Osteoblast (primary cell): Measurements from ENCODE around the gene PHETA1. TPM values are rescaled to one million over a fixed set of nuclear protein-coding genes. Genes with fewer than 3 reads are reported as not detected.
"Not testable (repeated sequence)": the region's sequence is repeated elsewhere in the genome, so short reads cannot be mapped to it uniquely, and the experiment has no call there.

Experiments
- DNase-seq: peaks from one replicate; pipeline ENCODE4 v3.0.0; 2011; ENCODE audit warnings: low spot score, mixed read lengths; ENCODE audit not compliant: insufficient read length; ENCODE audit errors: missing footprints
- H2AFZ ChIP-seq: 2 replicates; pipeline ENCODE4 v1.6.0; 2011; ENCODE audit warnings: mild to moderate bottlenecking, low read length
- H3K27ac ChIP-seq: 2 replicates; pipeline ENCODE4 v1.5.1; 2011; ENCODE audit warnings: mild to moderate bottlenecking, low read depth, low read length, moderate library complexity
- H3K27me3 ChIP-seq: 2 replicates; pipeline ENCODE4 v1.6.0; 2012; ENCODE audit warnings: mild to moderate bottlenecking, control low read depth, inconsistent platforms, low read length, moderate library complexity; ENCODE audit not compliant: insufficient read depth
- H3K36me3 ChIP-seq: 2 replicates; pipeline ENCODE4 v1.5.1; 2011; ENCODE audit warnings: mild to moderate bottlenecking, low read length, control low read depth, moderate library complexity; ENCODE audit not compliant: insufficient read depth
- H3K4me1 ChIP-seq: 2 replicates; pipeline ENCODE4 v1.5.1; 2011; ENCODE audit warnings: mild to moderate bottlenecking, low read length, control low read depth, moderate library complexity; ENCODE audit not compliant: insufficient read depth
- H3K4me2 ChIP-seq: 2 replicates; pipeline ENCODE4 v1.6.0; 2011; ENCODE audit warnings: mild to moderate bottlenecking, low read length; ENCODE audit not compliant: insufficient read depth
- H3K4me3 ChIP-seq: fragments of 200-600 bp; sonication (generic); 3 replicates; pipeline ENCODE4 v1.5.1; 2012; ENCODE audit warnings: mild to moderate bottlenecking, low read length, inconsistent platforms; ENCODE audit not compliant: insufficient read depth
- H3K79me2 ChIP-seq: 2 replicates; pipeline ENCODE4 v1.6.0; 2012; ENCODE audit warnings: mild to moderate bottlenecking, low read length, control low read depth, inconsistent platforms; ENCODE audit not compliant: insufficient read depth
- H3K9me3 ChIP-seq: 2 replicates; pipeline ENCODE4 v1.5.1; 2011; ENCODE audit warnings: low read depth, low read length, control low read depth
- H4K20me1 ChIP-seq: 2 replicates; pipeline ENCODE4 v1.6.0; 2012; ENCODE audit warnings: mild to moderate bottlenecking, low read length, control low read depth; ENCODE audit not compliant: insufficient read depth
- total RNA-seq: library from RNA; depleted of rRNA; stranded (reverse); fragments of >200 nt; gene quantifications from 2 replicates; pipeline ENCODE4 v1.2.3, GENCODE V29; 2012
- TF ChIP-seq, protein P1 (sequence below): IDR thresholded peaks from 2 replicates; pipeline ENCODE4 v1.5.1; 2011; ENCODE audit warnings: mild to moderate bottlenecking, low read depth, low read length, moderate library complexity; ENCODE audit errors: extremely low read depth

The PHETA1 gene
- total RNA-seq, 1 donor = 8.3 TPM

DNA sequence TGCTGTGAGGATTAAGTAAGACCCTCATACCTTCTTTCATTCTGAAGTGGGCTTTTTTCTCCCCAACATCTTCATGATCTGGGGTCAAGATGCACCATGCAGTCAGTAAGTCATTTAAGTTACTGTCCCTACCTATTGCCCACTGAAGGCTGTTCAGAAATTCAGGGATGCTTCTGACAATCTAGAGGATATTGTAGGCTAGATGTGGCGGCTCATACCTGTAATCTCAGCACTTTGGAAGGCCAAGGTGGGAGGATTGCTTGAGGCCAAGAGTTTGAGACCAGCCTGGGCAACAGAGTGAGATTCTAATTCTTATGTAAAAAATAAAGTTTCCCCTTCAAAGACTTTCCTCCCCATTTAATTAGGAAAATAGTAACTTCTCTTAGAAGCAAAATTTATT is 28.7 kb downstream of the PHETA1 start:
- no peak overlapping the region for H3K4me3 ChIP-seq
- no peaks in the 10 kb centered on the region for H3K79me2 ChIP-seq
- no peak overlapping the region for H3K4me2 ChIP-seq
- H3K27me3 ChIP-seq = peaks cover 2% of the 10 kb centered on the region
- no peak for DNase-seq
- no peaks in the 10 kb centered on the region for H3K4me1 ChIP-seq
- H4K20me1 ChIP-seq = no peaks in the 10 kb centered on the region
- TF ChIP-seq, protein P1, sequence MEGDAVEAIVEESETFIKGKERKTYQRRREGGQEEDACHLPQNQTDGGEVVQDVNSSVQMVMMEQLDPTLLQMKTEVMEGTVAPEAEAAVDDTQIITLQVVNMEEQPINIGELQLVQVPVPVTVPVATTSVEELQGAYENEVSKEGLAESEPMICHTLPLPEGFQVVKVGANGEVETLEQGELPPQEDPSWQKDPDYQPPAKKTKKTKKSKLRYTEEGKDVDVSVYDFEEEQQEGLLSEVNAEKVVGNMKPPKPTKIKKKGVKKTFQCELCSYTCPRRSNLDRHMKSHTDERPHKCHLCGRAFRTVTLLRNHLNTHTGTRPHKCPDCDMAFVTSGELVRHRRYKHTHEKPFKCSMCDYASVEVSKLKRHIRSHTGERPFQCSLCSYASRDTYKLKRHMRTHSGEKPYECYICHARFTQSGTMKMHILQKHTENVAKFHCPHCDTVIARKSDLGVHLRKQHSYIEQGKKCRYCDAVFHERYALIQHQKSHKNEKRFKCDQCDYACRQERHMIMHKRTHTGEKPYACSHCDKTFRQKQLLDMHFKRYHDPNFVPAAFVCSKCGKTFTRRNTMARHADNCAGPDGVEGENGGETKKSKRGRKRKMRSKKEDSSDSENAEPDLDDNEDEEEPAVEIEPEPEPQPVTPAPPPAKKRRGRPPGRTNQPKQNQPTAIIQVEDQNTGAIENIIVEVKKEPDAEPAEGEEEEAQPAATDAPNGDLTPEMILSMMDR = no peak
- H2AFZ ChIP-seq = no peak overlapping the region
- H3K27ac ChIP-seq = no peak overlapping the region
- no peaks in the 10 kb centered on the region for H3K9me3 ChIP-seq
- no peaks in the 10 kb centered on the region for H3K36me3 ChIP-seq

DNA sequence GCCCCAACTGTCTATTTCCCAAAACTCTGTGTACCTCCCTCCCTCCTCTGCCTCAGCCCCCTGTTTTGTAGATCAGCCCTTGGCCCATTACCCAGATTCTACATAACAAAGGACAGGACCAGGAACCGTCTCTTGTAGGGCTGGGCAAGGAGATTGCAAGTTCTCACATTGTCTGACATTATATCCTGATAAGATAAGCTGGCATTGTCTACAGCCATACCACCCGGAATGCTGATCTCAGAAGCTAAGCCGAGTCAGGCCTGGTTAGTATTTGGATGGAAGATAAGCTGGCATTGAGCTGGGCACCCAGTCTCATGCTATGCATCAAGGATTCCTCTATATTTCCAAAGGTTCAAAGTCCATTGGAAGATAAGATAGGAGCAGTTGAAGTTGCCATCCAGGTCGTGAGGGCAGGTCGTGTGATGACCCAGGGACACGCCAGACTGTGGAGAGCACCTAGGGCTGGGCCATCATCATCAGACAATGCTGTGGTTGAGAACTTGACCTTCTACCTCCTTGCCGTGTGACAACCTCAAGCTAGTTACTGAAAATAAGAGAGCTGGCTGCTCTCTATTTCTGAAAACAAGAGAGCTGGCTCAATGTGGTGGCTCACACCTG is 29.5 kb downstream of the PHETA1 start:
- Histone ChIP-seq H3K27ac (no peak overlapping the region), H3K4me2 (no peak overlapping the region), H3K79me2 (no peaks in the 10 kb centered on the region), H2AFZ (no peak overlapping the region), H3K27me3 (peaks cover 2% of the 10 kb centered on the region), H4K20me1 (no peaks in the 10 kb centered on the region), H3K9me3 (no peaks in the 10 kb centered on the region), H3K36me3 (no peaks in the 10 kb centered on the region), H3K4me3 (no peak overlapping the region), H3K4me1 (no peaks in the 10 kb centered on the region)
- no peak for DNase-seq
- TF ChIP-seq, protein P1 = no peak

DNA sequence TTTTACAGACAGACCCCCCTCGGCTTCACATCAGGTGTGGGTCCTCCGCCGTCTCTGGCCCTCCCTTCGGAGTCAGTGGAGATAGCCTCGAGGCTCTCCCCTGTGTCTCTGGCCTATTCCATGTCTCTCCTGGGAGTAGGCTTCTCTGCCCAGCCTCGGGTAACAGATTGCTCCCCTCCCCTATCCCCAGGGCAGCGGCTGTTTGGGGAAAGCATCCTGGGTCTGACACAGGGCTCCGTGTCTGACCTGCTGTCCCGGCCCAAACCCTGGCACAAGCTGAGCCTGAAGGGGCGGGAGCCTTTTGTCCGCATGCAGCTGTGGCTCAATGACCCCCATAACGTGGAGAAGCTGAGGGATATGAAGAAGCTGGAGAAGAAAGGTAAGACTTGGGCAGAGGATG is 30.8 kb downstream of the PHETA1 start:
- Histone ChIP-seq H4K20me1 (no peaks in the 10 kb centered on the region), H3K27ac (no peak overlapping the region), H3K4me2 (no peak overlapping the region), H3K9me3 (no peaks in the 10 kb centered on the region), H2AFZ (no peak overlapping the region), H3K4me1 (no peaks in the 10 kb centered on the region), H3K4me3 (no peak overlapping the region), H3K36me3 (no peaks in the 10 kb centered on the region), H3K27me3 (peaks cover 4% of the 10 kb centered on the region), H3K79me2 (no peaks in the 10 kb centered on the region)
- DNase-seq = no peak
- TF ChIP-seq, protein P1 = no peak

DNA sequence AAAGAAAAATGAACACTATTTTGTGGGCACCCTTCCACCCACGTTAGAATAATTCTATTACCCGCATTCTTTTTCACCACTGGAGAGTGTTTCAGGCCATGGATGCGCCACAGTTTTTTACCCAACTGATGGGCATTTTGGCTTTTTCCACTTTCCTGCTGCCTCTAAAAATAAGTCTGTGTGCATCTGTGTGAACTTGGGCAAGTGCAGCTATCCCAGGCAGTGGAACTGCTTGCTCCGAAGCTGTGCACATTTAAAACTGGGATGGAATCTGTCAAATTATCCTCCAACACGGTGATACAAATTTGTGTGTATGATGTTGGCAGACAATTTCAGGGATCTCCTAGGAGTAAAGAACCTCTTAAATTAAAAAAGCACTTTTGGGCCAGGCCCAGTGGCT is 31.5 kb downstream of the PHETA1 start:
- peaks cover 8% of the 10 kb centered on the region for H3K27me3 ChIP-seq

DNA sequence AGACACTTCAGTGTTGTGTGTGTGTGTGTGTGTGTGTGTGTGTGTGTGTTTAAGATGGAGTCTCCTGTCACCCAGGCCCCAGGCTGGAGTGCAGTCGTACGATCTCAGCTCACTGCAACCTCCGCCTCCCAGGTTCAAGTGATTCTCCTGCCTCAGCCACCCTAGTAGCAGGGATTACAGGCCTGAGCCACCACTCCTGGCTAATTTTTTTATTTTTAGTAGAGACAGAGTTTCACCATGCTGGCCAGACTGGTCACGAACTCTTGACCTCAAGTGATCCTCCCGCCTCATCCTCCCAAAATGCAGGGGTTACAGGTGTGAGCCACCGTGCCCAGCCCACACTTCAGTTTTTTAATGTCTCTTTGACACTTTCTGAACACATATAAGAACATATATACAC is 32.5 kb downstream of the PHETA1 start:
- H4K20me1 ChIP-seq, H3K27ac ChIP-seq, H3K4me2 ChIP-seq, H2AFZ ChIP-seq, H3K4me1 ChIP-seq, DNase-seq, H3K27me3 ChIP-seq, H3K4me3 ChIP-seq, H3K9me3 ChIP-seq, H3K36me3 ChIP-seq, H3K79me2 ChIP-seq: not testable (repeated sequence)

More for the DNA sequence above, 31.5 kb downstream of the PHETA1 start:
- H3K4me2 ChIP-seq = no peak overlapping the region
- H3K4me1 ChIP-seq = no peaks in the 10 kb centered on the region
- TF ChIP-seq, protein P1 = no peak
- H2AFZ ChIP-seq = no peak overlapping the region
- no peak overlapping the region for H3K27ac ChIP-seq
- no peak for DNase-seq
- H3K9me3 ChIP-seq = no peaks in the 10 kb centered on the region
- no peaks in the 10 kb centered on the region for H4K20me1 ChIP-seq
- no peak overlapping the region for H3K4me3 ChIP-seq
- H3K36me3 ChIP-seq = no peaks in the 10 kb centered on the region
- H3K79me2 ChIP-seq = no peaks in the 10 kb centered on the region
